Memory B cell (primary cell): ENCODE data around the gene CDH4.
"Not testable (repeated sequence)": the region's sequence is repeated elsewhere in the genome, so short reads cannot be mapped to it uniquely, and the experiment has no call there.

Experiments
- ATAC-seq: fragments of 150-1000 bp; cut with Tn5 transposase; 2 replicates; pipeline ENCODE4 v1.10.0; 2021; ENCODE audit warnings: low read depth, mild to moderate bottlenecking, moderate library complexity
- DNase-seq, 2 donors: peaks; one replicate each; pipeline ENCODE4 v3.0.0; 2022; ENCODE audit warnings: low spot score in 2 of 2
- H3K27ac Mint-ChIP-seq: one replicate; pipeline ENCODE4 v1.8.0; 2022; ENCODE audit warnings: mild to moderate bottlenecking, moderate library complexity, mixed read lengths
- H3K27me3 Mint-ChIP-seq: one replicate; pipeline ENCODE4 v1.8.0; 2022; ENCODE audit warnings: mixed read lengths
- H3K36me3 Mint-ChIP-seq: one replicate; pipeline ENCODE4 v1.8.0; 2022; ENCODE audit warnings: mild to moderate bottlenecking, mixed read lengths
- H3K4me1 Mint-ChIP-seq: one replicate; pipeline ENCODE4 v1.8.0; 2022; ENCODE audit warnings: mixed read lengths
- H3K4me3 Mint-ChIP-seq: one replicate; pipeline ENCODE4 v1.8.0; 2022; ENCODE audit warnings: mild to moderate bottlenecking, moderate library complexity, mixed read lengths
- H3K9me3 Mint-ChIP-seq: one replicate; pipeline ENCODE4 v1.8.0; 2022; ENCODE audit warnings: mixed read lengths

Gene CDH4

DNA sequence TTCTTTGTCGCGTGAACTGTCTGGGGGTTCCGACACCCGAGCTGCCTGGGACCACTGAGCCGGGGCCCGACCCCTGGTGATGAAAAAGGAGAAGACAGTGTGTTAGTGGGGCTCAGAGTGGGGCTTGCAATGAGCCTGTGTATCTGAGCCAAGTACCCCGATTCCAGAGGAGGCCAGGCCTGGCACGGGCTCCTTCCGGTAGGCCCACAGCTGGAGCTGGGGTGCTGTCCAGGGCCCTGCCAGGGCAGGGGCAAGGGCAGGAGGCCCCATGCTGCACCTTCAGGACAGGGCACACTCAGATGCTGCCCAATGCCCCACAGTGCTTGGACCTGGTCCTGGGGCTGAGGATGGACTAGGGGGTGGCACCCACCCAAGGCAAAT lies 724.2 kb downstream of the CDH4 start:
- Mint-ChIP-seq H3K4me1 (peaks cover 3% of the 10 kb centered on the region), H3K9me3 (no peaks in the 10 kb centered on the region), H3K27ac (no peak overlapping the region), H3K27me3 (no peaks in the 10 kb centered on the region), H3K36me3 (peaks cover 23% of the 10 kb centered on the region), H3K4me3 (no peak overlapping the region)
- DNase-seq (no peak), ATAC-seq (no peak)

DNA sequence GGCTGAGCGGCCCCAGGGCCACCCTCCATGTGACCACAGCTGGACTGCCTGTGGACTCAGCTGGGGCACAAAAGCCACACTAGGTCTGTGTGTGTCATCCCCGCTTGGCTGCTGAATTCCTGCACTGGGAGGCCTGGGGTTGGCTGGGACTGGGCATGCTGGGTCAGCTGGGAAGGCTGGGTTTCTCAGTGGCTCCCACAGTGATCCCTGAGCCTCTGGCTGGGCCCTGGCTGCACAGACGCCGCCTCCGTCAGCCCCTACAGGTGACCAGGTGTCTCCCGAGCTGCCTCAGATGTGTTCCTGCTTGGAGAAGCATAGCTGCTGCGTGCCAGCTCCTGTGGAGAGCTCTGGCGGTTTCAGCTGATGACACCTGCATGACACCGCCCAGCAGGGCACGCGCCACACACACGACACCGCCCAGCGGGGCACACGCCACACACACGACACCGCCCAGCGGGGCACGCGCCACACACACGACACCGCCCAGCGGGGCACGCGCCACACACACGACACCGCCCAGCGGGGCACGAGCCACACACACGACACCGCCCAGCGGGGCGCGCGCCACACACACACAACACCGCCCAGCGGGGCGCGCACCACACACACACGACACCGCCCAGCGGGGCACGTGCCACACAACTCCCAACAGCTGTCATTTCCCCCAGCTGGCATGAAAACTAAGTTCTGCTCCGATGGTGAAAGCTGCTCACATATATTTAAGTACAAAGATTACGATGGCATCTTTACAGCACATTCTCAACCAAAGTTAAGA lies 724.8 kb downstream of the CDH4 start:
- H3K9me3 Mint-ChIP-seq, result no peaks in the 10 kb centered on the region
- no peak overlapping the region for H3K27ac Mint-ChIP-seq
- H3K4me3 Mint-ChIP-seq, result no peak overlapping the region
- H3K4me1 Mint-ChIP-seq, result peaks cover 6% of the 10 kb centered on the region
- H3K27me3 Mint-ChIP-seq, result no peaks in the 10 kb centered on the region
- DNase-seq, result no peak
- peaks cover 25% of the 10 kb centered on the region for H3K36me3 Mint-ChIP-seq
- no peak for ATAC-seq

DNA sequence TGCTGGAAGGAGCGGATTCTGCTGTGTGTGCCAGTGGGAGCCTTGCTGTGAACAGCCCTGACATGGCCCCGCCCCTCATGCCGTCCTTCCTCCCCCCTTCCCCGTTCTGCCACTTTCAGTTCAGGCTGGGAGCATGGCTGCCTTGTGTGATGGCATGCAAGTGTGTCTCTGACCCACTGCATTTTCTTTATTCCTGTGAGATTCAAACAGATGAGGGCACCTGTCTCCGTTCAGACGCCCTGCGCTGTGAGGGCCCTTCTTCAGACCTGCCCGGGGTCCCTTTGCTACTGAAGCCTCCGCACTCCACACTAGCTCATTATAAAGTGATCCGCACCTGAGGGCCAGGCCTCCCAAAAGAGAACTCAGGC lies 725.3 kb downstream of the CDH4 start:
- H3K4me3 Mint-ChIP-seq, result no peak overlapping the region
- peaks cover 11% of the 10 kb centered on the region for H3K4me1 Mint-ChIP-seq
- DNase-seq (no peak), ATAC-seq (no peak)
- no peaks in the 10 kb centered on the region for H3K27me3 Mint-ChIP-seq
- peaks cover 3% of the 10 kb centered on the region for H3K9me3 Mint-ChIP-seq
- H3K36me3 Mint-ChIP-seq, result peaks cover 25% of the 10 kb centered on the region
- no peak overlapping the region for H3K27ac Mint-ChIP-seq

DNA sequence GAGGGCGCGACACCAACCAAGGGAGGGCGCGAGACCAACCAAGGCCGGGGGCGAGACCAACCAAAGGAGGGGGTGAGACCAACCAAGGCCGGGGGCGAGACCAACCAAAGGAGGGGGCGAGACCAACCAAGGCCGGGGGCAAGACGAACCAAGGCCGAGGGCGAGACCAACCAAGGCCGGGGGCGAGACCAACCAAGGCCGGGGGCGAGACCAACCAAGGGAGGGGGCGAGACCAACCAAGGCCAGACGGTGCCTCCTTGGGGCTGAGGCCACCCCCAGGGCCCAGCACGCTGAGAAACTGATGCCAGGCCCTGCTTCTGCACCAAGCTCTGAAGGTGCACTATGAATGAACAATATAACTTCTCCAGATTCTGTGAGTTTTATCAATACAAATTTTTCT lies 726.4 kb downstream of the CDH4 start:
- H3K36me3 Mint-ChIP-seq, result peaks cover 15% of the 10 kb centered on the region
- peaks cover 12% of the 10 kb centered on the region for H3K4me1 Mint-ChIP-seq
- peaks cover 3% of the 10 kb centered on the region for H3K9me3 Mint-ChIP-seq
- H3K4me3 Mint-ChIP-seq, result no peak overlapping the region
- H3K27ac Mint-ChIP-seq, result no peak overlapping the region
- DNase-seq (no peak), ATAC-seq (no peak)
- H3K27me3 Mint-ChIP-seq, result no peaks in the 10 kb centered on the region

DNA sequence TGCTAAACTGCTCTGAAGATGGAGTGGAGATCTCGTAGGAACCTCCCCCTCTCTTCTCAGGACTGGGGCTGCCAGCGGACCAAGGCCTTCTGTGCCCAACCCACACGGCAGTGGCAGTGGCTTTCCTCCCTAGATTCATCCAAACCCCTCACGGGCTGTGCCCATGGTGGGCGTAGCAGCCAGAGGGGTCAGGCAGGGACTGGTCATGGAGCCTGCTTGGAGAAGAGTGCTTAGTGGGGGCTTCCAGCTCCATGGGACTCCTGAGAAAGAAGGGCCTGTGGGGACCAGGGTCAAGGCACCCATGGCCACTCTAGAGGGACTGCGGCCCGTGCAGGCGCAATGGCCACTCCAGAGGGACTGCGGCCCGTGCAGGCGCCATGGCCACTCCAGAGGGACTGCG lies 727.0 kb downstream of the CDH4 start:
- H3K4me1 Mint-ChIP-seq, result peaks cover 12% of the 10 kb centered on the region
- peaks cover 3% of the 10 kb centered on the region for H3K9me3 Mint-ChIP-seq
- H3K36me3 Mint-ChIP-seq, result peaks cover 19% of the 10 kb centered on the region
- no peak for DNase-seq
- no peaks in the 10 kb centered on the region for H3K27me3 Mint-ChIP-seq
- H3K4me3 Mint-ChIP-seq, result no peak overlapping the region
- H3K27ac Mint-ChIP-seq, result no peak overlapping the region
- no peak for ATAC-seq

DNA sequence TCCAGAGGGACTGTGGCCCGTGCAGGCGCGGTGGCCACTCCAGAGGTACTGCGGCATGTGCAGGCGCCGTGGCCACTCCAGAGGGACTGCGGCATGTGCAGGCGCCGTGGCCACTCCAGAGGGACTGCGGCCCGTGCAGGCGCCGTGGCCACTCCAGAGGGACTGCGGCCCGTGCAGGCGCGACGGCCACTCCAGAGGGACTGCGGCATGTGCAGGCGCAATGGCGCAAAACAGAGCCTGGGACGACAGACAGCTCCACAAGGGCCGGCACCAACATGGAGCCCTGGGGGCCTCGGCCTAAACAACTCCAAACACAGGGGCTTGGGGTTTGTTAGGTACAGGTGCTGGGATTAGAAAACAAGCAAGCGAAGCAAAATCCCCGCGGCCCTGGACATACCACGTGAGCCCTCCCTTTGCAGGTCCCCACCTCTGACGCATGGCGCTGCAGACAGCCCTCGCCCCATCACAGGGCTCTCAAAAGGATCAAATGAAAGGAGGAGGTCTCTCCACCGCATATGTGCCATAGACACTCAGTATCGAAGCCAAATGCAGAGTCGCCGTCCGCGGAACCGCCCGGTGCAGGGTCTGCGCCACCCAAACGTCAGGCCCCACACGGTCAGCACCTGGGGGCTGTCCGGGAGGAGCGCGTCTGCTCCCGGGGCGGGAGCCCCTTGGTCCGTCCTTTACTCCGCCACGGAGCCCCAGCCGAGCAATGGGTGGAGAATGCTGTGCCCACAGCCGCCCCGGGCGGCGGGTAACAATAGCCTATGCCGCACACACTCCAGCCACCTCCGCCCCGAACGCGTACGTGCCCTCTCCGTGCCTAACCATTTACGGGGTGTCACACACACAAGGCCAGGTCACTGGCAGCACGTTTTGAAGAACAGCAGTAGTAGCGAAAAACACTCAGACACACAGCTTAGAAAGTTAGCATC lies 727.9 kb downstream of the CDH4 start:
- peaks cover 24% of the 10 kb centered on the region for H3K36me3 Mint-ChIP-seq
- peaks cover 3% of the 10 kb centered on the region for H3K9me3 Mint-ChIP-seq
- H3K27me3 Mint-ChIP-seq, result no peaks in the 10 kb centered on the region
- H3K4me1 Mint-ChIP-seq, result peaks cover 17% of the 10 kb centered on the region
- H3K27ac Mint-ChIP-seq, result no peak overlapping the region
- no peak overlapping the region for H3K4me3 Mint-ChIP-seq
- no peak for DNase-seq
- no peak for ATAC-seq

DNA sequence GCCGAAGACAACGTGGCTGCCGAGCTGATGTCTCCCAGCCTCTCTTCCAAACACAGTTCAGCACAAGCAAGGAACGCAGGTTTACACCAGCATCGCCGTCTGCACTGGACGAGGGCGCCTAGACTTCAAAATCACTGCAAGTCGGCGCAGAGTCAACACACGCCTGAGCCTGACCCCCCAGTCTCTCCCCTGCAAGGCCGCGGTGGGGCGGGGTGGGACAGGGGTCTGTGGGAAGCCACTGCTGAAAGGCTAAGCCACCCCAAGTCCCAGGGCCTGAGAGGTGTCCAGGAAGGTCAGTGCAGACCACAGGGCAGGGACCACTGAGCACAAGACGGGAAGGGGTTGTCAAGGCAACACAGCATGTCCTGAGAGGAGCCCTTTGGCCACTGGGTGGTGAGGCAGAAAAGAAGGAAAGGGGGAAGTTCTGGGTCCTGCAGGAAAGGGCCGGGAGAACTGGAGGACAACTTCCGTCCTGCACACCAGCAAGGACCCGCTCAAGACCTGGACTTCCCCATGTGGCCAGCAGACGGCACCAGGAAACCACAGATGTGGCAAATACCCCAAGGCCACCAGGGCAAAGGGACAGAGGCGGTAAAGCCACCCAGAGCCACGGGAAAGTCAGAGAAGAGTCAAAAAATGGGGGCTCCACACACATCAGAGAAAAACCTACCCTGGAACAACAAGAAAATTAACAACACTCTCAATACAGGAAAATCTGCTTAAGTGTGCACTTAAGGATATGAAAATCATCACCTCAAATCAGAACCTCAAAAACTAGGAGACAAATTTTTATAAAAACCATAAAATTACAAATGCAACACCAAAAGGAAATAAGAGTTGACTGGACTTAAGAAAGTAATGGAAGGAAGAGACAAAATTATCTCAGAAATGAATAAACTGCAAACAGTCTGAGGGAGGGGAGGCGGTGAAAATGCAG lies 728.9 kb downstream of the CDH4 start:
- Mint-ChIP-seq H3K4me1 (peaks cover 17% of the 10 kb centered on the region), H3K36me3 (peaks cover 25% of the 10 kb centered on the region), H3K27ac (no peak overlapping the region), H3K27me3 (no peaks in the 10 kb centered on the region), H3K4me3 (no peak overlapping the region), H3K9me3 (peaks cover 3% of the 10 kb centered on the region)
- DNase-seq (peak in 1 of 2 donors; percentile 29), ATAC-seq (peak; percentile 44)

DNA sequence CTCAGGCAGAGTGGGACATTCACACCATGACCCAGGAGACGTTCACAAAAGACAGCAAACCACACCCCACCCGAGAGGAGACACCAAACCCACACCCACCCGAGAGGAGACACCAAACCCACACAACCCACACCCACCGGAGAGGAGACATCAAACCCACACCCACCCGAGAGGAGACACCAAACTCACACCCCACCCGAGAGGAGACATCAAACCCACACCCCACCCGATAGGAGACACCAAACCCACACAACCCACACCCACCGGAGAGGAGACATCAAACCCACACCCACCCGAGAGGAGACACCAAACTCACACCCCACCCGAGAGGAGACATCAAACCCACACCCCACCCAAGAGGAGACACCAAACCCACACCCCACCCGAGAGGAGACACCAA lies 729.6 kb downstream of the CDH4 start:
- peak overlapping the region; percentile 69 for H3K27ac Mint-ChIP-seq
- H3K36me3 Mint-ChIP-seq, result peaks cover 23% of the 10 kb centered on the region
- peaks cover 17% of the 10 kb centered on the region for H3K4me1 Mint-ChIP-seq
- H3K4me3 Mint-ChIP-seq, ATAC-seq, H3K27me3 Mint-ChIP-seq, DNase-seq, H3K9me3 Mint-ChIP-seq: not testable (repeated sequence)

DNA sequence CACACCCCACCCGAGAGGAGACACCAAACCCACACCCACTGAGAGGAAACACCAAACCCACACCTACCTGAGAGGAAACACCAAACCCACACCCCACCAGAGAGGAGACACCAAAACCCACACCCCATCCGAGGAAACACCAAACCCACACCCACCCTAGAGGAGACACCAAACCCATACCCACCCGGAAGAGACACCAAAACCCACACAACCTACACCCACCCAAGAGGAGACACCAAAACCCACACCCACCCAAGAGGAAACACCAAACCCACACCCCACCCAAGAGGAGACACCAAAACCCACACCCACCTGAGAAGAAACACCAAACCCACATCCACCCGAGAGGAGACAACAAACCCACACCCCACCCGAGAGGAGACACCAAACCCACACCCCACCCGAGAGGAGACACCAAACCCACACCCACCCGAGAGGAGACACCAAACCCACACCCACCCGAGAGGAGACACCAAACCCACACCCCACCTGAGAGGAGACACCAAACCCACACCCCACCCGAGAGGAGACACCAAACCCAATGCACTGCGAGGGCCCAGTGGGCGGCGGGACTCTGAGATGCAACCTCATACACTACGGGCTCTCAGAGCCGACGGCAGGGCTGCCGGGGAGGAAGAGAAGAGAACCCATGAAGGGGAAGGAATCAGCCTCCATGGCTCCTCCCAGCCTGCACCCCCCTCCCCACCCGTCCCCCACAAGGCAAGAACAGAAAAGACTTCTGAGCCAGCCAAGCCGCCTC lies 730.3 kb downstream of the CDH4 start:
- ATAC-seq, result no peak
- Mint-ChIP-seq H3K36me3 (peaks cover 28% of the 10 kb centered on the region), H3K27ac (peak overlapping the region; percentile 69)

DNA sequence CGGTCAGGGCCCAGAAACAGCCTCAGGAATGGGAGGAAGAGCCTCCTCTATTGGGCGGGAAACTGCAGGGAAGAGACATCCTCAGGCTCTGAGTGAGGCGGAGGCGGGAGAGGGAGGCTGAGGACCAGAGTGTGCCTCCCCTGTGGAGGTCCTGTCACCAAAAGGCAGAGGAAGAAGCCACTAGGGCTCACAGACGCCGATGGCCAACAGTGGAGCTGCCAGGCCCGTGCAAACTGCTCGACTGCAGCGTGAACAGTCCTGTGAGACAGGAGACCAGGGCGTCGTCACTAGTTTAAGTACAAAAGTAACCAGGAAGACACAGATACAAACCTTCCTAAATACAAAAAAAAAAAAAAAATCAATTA lies 730.9 kb downstream of the CDH4 start:
- Mint-ChIP-seq H3K4me3 (no peak overlapping the region), H3K27ac (no peak overlapping the region), H3K4me1 (peaks cover 17% of the 10 kb centered on the region), H3K9me3 (peaks cover 3% of the 10 kb centered on the region), H3K36me3 (peaks cover 32% of the 10 kb centered on the region), H3K27me3 (no peaks in the 10 kb centered on the region)
- DNase-seq (no peak), ATAC-seq (no peak)

More for the DNA sequence above, 730.3 kb downstream of the CDH4 start:
- Mint-ChIP-seq H3K9me3 (peaks cover 3% of the 10 kb centered on the region), H3K4me1 (peaks cover 17% of the 10 kb centered on the region), H3K4me3 (no peak overlapping the region), H3K27me3 (no peaks in the 10 kb centered on the region)
- DNase-seq, result no peak

DNA sequence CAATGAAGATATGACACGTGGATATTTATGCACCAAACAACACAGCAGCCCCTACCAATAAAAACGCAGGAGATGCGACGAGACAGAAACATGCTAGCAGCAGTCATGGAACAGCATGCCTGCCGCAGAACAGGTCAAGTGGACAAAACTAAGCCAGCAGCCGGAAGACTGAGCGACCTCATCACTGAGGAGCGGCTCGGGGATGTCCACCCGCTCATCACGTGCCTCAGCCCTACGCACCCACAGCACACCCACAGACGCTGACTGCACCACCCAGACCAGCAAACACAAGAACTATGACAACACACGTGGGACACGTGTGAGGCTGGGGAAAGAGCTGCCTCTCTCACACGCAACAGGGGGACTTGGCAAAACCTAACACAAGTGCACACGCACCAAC lies 731.9 kb downstream of the CDH4 start:
- no peak for DNase-seq
- no peak overlapping the region for H3K27ac Mint-ChIP-seq
- ATAC-seq, result no peak
- H3K4me1 Mint-ChIP-seq, result peaks cover 17% of the 10 kb centered on the region
- H3K27me3 Mint-ChIP-seq, result no peaks in the 10 kb centered on the region
- H3K36me3 Mint-ChIP-seq, result peaks cover 33% of the 10 kb centered on the region
- no peak overlapping the region for H3K4me3 Mint-ChIP-seq
- peaks cover 3% of the 10 kb centered on the region for H3K9me3 Mint-ChIP-seq

DNA sequence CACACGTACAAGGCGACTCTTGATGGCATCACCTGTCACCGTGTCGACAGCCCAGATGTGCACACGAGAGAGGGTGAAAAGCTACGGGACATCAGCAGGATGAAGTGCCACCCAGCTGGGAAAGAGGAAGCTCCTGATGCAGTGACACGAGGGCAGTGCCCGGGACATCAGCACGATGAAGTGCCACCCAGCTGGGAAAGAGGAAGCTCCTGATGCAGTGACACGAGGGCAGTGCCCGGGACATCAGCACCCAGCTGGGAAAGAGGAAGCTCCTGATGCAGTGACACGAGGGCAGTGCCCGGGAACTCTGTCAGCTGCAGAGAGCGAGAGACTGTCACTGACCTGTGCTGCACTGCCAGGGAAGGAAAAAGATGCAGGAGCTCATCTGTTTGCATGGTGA lies 732.4 kb downstream of the CDH4 start:
- not testable (repeated sequence) for ATAC-seq, DNase-seq, H3K9me3 Mint-ChIP-seq, H3K27me3 Mint-ChIP-seq, H3K27ac Mint-ChIP-seq, H3K4me3 Mint-ChIP-seq
- peaks cover 17% of the 10 kb centered on the region for H3K4me1 Mint-ChIP-seq
- peaks cover 33% of the 10 kb centered on the region for H3K36me3 Mint-ChIP-seq

DNA sequence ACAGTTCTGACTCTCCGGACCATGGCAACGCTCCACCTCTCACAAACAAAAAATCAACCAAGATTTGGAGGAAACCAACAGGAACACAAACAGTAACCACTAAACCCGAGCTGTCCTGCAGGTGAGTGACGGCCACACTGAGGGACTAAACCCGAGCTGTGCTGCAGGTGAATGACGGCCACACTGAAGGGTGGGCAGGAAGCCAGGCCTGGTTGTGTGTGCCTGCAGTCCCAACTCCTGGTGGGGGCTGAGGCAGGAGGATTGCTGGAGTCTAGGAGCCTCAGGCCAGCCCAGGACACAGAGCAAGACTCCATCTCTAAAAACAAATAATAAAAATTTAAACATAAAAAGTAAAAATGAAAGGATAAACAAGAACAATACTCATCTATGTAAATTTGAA lies 733.0 kb downstream of the CDH4 start:
- Mint-ChIP-seq H3K27me3 (no peaks in the 10 kb centered on the region), H3K4me1 (peaks cover 17% of the 10 kb centered on the region), H3K27ac (no peak overlapping the region), H3K4me3 (no peak overlapping the region), H3K36me3 (peaks cover 39% of the 10 kb centered on the region), H3K9me3 (peaks cover 3% of the 10 kb centered on the region)
- ATAC-seq (no peak), DNase-seq (no peak)
